ENCODE data around the gene PARM1.

The PARM1 gene

GRCh38 chr4:74961230-74961629 lies 28.3 kb downstream of the PARM1 start:
- DNase-seq (ENCODE audit: low read depth in 1 of 2, low spot score in 1 of 2): no peak
- H3K27me3 ChIP-seq (ENCODE audit: insufficient read depth, poor library complexity, severe bottlenecking): no peaks in the 10 kb centered on the region
- TF ChIP-seq GABPA (IDR thresholded peaks at IDR 0.05; ENCODE audit: low read depth) (no peak), POLR2AphosphoS5 (IDR thresholded peaks at IDR 0.05; ENCODE audit: low read depth) (no peak), CTCF (IDR thresholded peaks at IDR 0.05; ENCODE audit: insufficient read depth, low read length) (no peak), SPI1 (IDR thresholded peaks at IDR 0.05; ENCODE audit: borderline replicate concordance, low read depth) (no peak)
- H3K27ac ChIP-seq (replicated peaks): no peak overlapping the region
- H3K4me3 ChIP-seq (replicated peaks; ENCODE audit: insufficient read depth, low read length): no peak overlapping the region

GRCh38 chr4:74962584-74962983 lies 29.7 kb downstream of the PARM1 start:
- Histone ChIP-seq H3K27me3 (ENCODE audit: insufficient read depth, poor library complexity, severe bottlenecking) (no peaks in the 10 kb centered on the region), H3K27ac (replicated peaks) (no peak overlapping the region), H3K4me3 (replicated peaks; ENCODE audit: insufficient read depth, low read length) (no peak overlapping the region)
- TF ChIP-seq GABPA (IDR thresholded peaks at IDR 0.05; ENCODE audit: low read depth) (no peak), SPI1 (IDR thresholded peaks at IDR 0.05; ENCODE audit: borderline replicate concordance, low read depth) (no peak), POLR2AphosphoS5 (IDR thresholded peaks at IDR 0.05; ENCODE audit: low read depth) (no peak), REST (IDR thresholded peaks at IDR 0.05; ENCODE audit: insufficient replicate concordance, low read depth) (no peak), CTCF (IDR thresholded peaks at IDR 0.05; ENCODE audit: insufficient read depth, low read length) (no peak)
- DNase-seq (ENCODE audit: low read depth in 1 of 2, low spot score in 1 of 2): no peak

GRCh38 chr4:74964311-74964710 lies 31.4 kb downstream of the PARM1 start:
- no peak overlapping the region for H3K4me3 ChIP-seq (replicated peaks; ENCODE audit: insufficient read depth, low read length)
- no peaks in the 10 kb centered on the region for H3K27me3 ChIP-seq (ENCODE audit: insufficient read depth, poor library complexity, severe bottlenecking)
- no peak overlapping the region for H3K27ac ChIP-seq (replicated peaks)
- TF ChIP-seq SPI1 (IDR thresholded peaks at IDR 0.05; ENCODE audit: borderline replicate concordance, low read depth) (no peak), CTCF (IDR thresholded peaks at IDR 0.05; ENCODE audit: insufficient read depth, low read length) (no peak), REST (IDR thresholded peaks at IDR 0.05; ENCODE audit: insufficient replicate concordance, low read depth) (no peak), GABPA (IDR thresholded peaks at IDR 0.05; ENCODE audit: low read depth) (no peak), POLR2AphosphoS5 (IDR thresholded peaks at IDR 0.05; ENCODE audit: low read depth) (no peak)
- no peak for DNase-seq (ENCODE audit: low read depth in 1 of 2, low spot score in 1 of 2)

GRCh38 chr4:74967324-74967723 lies 34.4 kb downstream of the PARM1 start:
- Histone ChIP-seq H3K27me3 (ENCODE audit: insufficient read depth, poor library complexity, severe bottlenecking) (no peaks in the 10 kb centered on the region), H3K4me3 (replicated peaks; ENCODE audit: insufficient read depth, low read length) (no peak overlapping the region), H3K27ac (replicated peaks) (no peak overlapping the region)
- DNase-seq (ENCODE audit: low read depth in 1 of 2, low spot score in 1 of 2): no peak
- TF ChIP-seq CTCF (IDR thresholded peaks at IDR 0.05; ENCODE audit: insufficient read depth, low read length): no peak
- no peak for TF ChIP-seq POLR2AphosphoS5 (IDR thresholded peaks at IDR 0.05; ENCODE audit: low read depth)
- no peak for TF ChIP-seq GABPA (IDR thresholded peaks at IDR 0.05; ENCODE audit: low read depth)
- TF ChIP-seq REST (IDR thresholded peaks at IDR 0.05; ENCODE audit: insufficient replicate concordance, low read depth): no peak
- no peak for TF ChIP-seq SPI1 (IDR thresholded peaks at IDR 0.05; ENCODE audit: borderline replicate concordance, low read depth)
